SK-N-SH treated with all-trans-retinoic acid at 6 μM for 48 hours (cell line): ENCODE data around the gene AUTS2.
A peak's percentile ranks its signal among the peaks of the same experiment; 100 is the strongest.

Experiments
- ATAC-seq: fragments of 200-7000 bp; cut with Tn5 transposase; 3 replicates; pipeline ENCODE4 v1.9.1; 2020; ENCODE audit warnings: mild to moderate bottlenecking, moderate library complexity
- ARNTL ChIP-seq: fragments of 450-650 bp; formaldehyde crosslinking; IDR thresholded peaks from 2 replicates; pipeline ENCODE4 v1.5.0; 2020; ENCODE audit warnings: low read depth, mild to moderate bottlenecking, moderate library complexity, borderline replicate concordance
- BACH2 ChIP-seq: fragments of 250-450 bp; sonication (Bioruptor Pico); IDR thresholded peaks from 2 replicates; pipeline ENCODE4 v1.9.0; 2021; ENCODE audit warnings: mild to moderate bottlenecking, borderline replicate concordance
- CSDC2 ChIP-seq: fragments of 250-450 bp; sonication (Bioruptor Pico); IDR thresholded peaks from 2 replicates; pipeline ENCODE4 v1.5.0; 2020; ENCODE audit warnings: mild to moderate bottlenecking, moderate library complexity
- ESRRG ChIP-seq: fragments of 250-450 bp; sonication (Bioruptor Pico); IDR thresholded peaks from 2 replicates; pipeline ENCODE4 v1.6.1; 2021; ENCODE audit warnings: mild to moderate bottlenecking
- ISL1 ChIP-seq: fragments of 250-450 bp; sonication (Bioruptor Pico); IDR thresholded peaks from 2 replicates; pipeline ENCODE4 v2.1.2; 2022; ENCODE audit warnings: mild to moderate bottlenecking, moderate library complexity
- OSR1 ChIP-seq: fragments of 250-450 bp; sonication (Bioruptor Pico); IDR thresholded peaks from 2 replicates; pipeline ENCODE4 v1.8.0; 2022; ENCODE audit warnings: moderate library complexity, mild to moderate bottlenecking, inconsistent platforms
- PPARA ChIP-seq: fragments of 250-450 bp; sonication (Bioruptor Pico); IDR thresholded peaks from 2 replicates; pipeline ENCODE4 v1.5.0; 2020; ENCODE audit warnings: mild to moderate bottlenecking, borderline replicate concordance
- RARB ChIP-seq: fragments of 250-450 bp; sonication (Bioruptor Pico); IDR thresholded peaks from 2 replicates; pipeline ENCODE4 v1.8.0; 2021; ENCODE audit warnings: mild to moderate bottlenecking, moderate library complexity
- SNAI2 ChIP-seq: fragments of 250-450 bp; sonication (Bioruptor Pico); IDR thresholded peaks from 2 replicates; pipeline ENCODE4 v1.5.0; 2020; ENCODE audit warnings: mild to moderate bottlenecking, moderate library complexity
- TCF4 ChIP-seq: fragments of 250-450 bp; sonication (Bioruptor Pico); IDR thresholded peaks from 2 replicates; pipeline ENCODE4 v1.8.0; 2021; ENCODE audit warnings: mild to moderate bottlenecking, moderate library complexity, borderline replicate concordance
- TOX ChIP-seq: fragments of 250-450 bp; sonication (Bioruptor Pico); IDR thresholded peaks from 2 replicates; pipeline ENCODE4 v1.8.0; 2021; ENCODE audit warnings: mild to moderate bottlenecking, moderate library complexity, borderline replicate concordance
- ZC3H10 ChIP-seq: fragments of 250-450 bp; sonication (Bioruptor Pico); IDR thresholded peaks from 2 replicates; pipeline ENCODE4 v1.5.1; 2021; ENCODE audit warnings: mild to moderate bottlenecking, moderate library complexity
- ZFP3 ChIP-seq: fragments of 250-450 bp; sonication (Bioruptor Pico); IDR thresholded peaks from 2 replicates; pipeline ENCODE4 v1.5.0; 2020; ENCODE audit warnings: mild to moderate bottlenecking, moderate library complexity
- ZFP30 ChIP-seq: fragments of 450-650 bp; formaldehyde crosslinking; IDR thresholded peaks from 2 replicates; pipeline ENCODE4 v1.5.0; 2022; ENCODE audit warnings: mild to moderate bottlenecking, moderate library complexity
- ZNF565 ChIP-seq: fragments of 450-650 bp; formaldehyde crosslinking; conservative IDR thresholded peaks from 2 replicates; pipeline ENCODE4 v1.5.0; 2020; ENCODE audit warnings: low read depth, mild to moderate bottlenecking, moderate library complexity
- ZNF70 ChIP-seq: fragments of 450-650 bp; formaldehyde crosslinking; IDR thresholded peaks from 2 replicates; pipeline ENCODE4 v1.5.0; 2020; ENCODE audit warnings: mild to moderate bottlenecking, moderate library complexity
- ZNF8 ChIP-seq: fragments of 450-650 bp; formaldehyde crosslinking; IDR thresholded peaks from 2 replicates; pipeline ENCODE4 v1.5.0; 2020; ENCODE audit warnings: mild to moderate bottlenecking, moderate library complexity
- TF ChIP-seq, protein P1 (sequence below): fragments of 250-450 bp; sonication (Bioruptor Pico); IDR thresholded peaks from 2 replicates; pipeline ENCODE4 v1.5.1; 2020; ENCODE audit warnings: low read depth, mild to moderate bottlenecking, moderate library complexity
- TF ChIP-seq, protein P2 (sequence below): fragments of 250-450 bp; sonication (Bioruptor Pico); IDR thresholded peaks from 2 replicates; pipeline ENCODE4 v1.8.0; 2021; ENCODE audit warnings: low read depth, mild to moderate bottlenecking, moderate library complexity, borderline replicate concordance
- TF ChIP-seq, protein P3 (sequence below): fragments of 250-450 bp; sonication (Bioruptor Pico); IDR thresholded peaks from 2 replicates; pipeline ENCODE4 v1.5.0; 2020; ENCODE audit warnings: mild to moderate bottlenecking, moderate library complexity
- TF ChIP-seq, protein P4 (sequence below): fragments of 250-450 bp; sonication (Bioruptor Pico); IDR thresholded peaks from 2 replicates; pipeline ENCODE4 v1.5.1; 2021; ENCODE audit warnings: mild to moderate bottlenecking, moderate library complexity

Gene AUTS2

DNA sequence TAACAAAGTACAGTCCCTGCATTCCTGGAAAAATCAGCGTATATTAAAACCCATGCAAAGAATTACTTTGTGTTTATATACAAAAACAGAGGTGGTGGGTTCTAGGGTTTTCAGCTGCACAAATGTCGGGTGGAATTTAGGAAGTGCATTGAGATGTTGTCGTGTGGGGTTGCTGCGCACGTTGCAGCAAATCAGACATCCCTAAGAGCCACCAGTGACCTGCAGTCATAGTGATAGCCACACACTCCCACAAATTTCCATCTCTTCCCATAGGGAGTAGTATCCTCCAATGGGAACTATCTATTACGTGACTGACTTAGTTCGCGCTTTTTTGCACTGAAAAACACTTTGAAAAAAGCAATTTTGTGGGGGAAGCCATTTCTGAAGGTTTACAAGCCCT lies 1158.5 kb downstream of the AUTS2 start:
- ATAC-seq: no peak
- TF ChIP-seq PPARA (CRISPR knock-in tag): no peak

DNA sequence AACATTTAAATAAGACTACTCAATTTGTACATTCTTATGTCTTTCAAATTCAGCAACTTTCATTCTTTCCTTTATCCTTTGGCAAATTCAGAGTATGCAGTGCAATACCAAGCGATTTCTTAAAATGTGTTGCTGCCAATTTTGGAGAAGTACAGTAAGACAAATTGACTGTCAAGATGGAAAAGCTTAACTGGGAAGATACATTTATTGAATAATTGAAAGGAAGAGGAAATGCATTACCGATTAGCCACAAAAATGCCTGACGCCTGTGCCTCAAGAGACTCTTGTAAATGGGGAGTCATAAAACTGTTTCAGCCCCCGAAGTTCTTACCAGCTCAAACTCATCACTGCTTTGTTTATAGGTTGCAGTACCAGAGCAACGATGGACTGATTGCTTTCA lies 1160.4 kb downstream of the AUTS2 start:
- no peak for TF ChIP-seq BACH2 (CRISPR knock-in tag)
- no peak for TF ChIP-seq CSDC2
- TF ChIP-seq ISL1 (CRISPR knock-in tag): no peak
- TF ChIP-seq, protein P1, sequence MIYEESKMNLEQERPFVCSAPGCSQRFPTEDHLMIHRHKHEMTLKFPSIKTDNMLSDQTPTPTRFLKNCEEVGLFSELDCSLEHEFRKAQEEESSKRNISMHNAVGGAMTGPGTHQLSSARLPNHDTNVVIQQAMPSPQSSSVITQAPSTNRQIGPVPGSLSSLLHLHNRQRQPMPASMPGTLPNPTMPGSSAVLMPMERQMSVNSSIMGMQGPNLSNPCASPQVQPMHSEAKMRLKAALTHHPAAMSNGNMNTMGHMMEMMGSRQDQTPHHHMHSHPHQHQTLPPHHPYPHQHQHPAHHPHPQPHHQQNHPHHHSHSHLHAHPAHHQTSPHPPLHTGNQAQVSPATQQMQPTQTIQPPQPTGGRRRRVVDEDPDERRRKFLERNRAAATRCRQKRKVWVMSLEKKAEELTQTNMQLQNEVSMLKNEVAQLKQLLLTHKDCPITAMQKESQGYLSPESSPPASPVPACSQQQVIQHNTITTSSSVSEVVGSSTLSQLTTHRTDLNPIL (CRISPR knock-in tag): no peak
- TF ChIP-seq TCF4 (CRISPR knock-in tag): no peak
- TF ChIP-seq, protein P2, sequence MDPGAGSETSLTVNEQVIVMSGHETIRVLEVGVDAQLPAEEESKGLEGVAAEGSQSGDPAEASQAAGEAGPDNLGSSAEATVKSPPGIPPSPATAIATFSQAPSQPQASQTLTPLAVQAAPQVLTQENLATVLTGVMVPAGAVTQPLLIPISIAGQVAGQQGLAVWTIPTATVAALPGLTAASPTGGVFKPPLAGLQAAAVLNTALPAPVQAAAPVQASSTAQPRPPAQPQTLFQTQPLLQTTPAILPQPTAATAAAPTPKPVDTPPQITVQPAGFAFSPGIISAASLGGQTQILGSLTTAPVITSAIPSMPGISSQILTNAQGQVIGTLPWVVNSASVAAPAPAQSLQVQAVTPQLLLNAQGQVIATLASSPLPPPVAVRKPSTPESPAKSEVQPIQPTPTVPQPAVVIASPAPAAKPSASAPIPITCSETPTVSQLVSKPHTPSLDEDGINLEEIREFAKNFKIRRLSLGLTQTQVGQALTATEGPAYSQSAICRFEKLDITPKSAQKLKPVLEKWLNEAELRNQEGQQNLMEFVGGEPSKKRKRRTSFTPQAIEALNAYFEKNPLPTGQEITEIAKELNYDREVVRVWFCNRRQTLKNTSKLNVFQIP: no peak
- no peak for TF ChIP-seq RARB (CRISPR knock-in tag)
- ATAC-seq: peak; percentile 35; the same call in 2 of the 3 replicates

DNA sequence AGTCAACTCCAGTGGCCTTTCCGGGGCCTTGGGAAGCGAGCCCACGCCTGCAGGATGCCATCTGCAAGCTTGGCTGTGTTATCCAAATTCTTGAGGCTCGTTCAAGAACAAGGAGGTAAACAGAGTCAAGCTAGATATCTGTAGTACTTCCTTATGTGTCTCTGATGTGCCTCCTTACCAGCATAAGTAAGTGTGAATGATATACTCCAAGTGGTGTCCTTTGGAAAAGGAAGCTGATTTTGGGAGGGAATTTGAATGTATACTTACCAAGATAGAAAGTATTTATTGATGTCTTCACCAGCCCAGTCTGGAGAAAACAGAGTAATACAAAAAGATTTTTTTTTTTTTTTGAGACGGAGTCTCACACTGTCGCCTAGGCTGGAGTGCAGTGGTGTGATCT lies 1161.4 kb downstream of the AUTS2 start:
- ATAC-seq: no peak
- TF ChIP-seq, protein P3, sequence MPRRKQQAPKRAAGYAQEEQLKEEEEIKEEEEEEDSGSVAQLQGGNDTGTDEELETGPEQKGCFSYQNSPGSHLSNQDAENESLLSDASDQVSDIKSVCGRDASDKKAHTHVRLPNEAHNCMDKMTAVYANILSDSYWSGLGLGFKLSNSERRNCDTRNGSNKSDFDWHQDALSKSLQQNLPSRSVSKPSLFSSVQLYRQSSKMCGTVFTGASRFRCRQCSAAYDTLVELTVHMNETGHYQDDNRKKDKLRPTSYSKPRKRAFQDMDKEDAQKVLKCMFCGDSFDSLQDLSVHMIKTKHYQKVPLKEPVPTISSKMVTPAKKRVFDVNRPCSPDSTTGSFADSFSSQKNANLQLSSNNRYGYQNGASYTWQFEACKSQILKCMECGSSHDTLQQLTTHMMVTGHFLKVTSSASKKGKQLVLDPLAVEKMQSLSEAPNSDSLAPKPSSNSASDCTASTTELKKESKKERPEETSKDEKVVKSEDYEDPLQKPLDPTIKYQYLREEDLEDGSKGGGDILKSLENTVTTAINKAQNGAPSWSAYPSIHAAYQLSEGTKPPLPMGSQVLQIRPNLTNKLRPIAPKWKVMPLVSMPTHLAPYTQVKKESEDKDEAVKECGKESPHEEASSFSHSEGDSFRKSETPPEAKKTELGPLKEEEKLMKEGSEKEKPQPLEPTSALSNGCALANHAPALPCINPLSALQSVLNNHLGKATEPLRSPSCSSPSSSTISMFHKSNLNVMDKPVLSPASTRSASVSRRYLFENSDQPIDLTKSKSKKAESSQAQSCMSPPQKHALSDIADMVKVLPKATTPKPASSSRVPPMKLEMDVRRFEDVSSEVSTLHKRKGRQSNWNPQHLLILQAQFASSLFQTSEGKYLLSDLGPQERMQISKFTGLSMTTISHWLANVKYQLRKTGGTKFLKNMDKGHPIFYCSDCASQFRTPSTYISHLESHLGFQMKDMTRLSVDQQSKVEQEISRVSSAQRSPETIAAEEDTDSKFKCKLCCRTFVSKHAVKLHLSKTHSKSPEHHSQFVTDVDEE (CRISPR knock-in tag): no peak
- TF ChIP-seq CSDC2 (no peak), ZFP3 (CRISPR knock-in tag) (no peak), ESRRG (no peak), ZC3H10 (no peak), ZNF70 (CRISPR knock-in tag) (no peak), ZFP30 (CRISPR knock-in tag) (no peak), PPARA (CRISPR knock-in tag) (no peak), RARB (CRISPR knock-in tag) (no peak), ZNF8 (CRISPR knock-in tag) (no peak), ZNF565 (no peak), SNAI2 (CRISPR knock-in tag) (no peak), ARNTL (CRISPR knock-in tag) (no peak), TOX (CRISPR knock-in tag) (no peak)
- TF ChIP-seq, protein P4, sequence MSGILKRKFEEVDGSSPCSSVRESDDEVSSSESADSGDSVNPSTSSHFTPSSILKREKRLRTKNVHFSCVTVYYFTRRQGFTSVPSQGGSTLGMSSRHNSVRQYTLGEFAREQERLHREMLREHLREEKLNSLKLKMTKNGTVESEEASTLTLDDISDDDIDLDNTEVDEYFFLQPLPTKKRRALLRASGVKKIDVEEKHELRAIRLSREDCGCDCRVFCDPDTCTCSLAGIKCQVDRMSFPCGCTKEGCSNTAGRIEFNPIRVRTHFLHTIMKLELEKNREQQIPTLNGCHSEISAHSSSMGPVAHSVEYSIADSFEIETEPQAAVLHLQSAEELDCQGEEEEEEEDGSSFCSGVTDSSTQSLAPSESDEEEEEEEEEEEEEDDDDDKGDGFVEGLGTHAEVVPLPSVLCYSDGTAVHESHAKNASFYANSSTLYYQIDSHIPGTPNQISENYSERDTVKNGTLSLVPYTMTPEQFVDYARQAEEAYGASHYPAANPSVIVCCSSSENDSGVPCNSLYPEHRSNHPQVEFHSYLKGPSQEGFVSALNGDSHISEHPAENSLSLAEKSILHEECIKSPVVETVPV (CRISPR knock-in tag): no peak
- TF ChIP-seq, protein P2: no peak

DNA sequence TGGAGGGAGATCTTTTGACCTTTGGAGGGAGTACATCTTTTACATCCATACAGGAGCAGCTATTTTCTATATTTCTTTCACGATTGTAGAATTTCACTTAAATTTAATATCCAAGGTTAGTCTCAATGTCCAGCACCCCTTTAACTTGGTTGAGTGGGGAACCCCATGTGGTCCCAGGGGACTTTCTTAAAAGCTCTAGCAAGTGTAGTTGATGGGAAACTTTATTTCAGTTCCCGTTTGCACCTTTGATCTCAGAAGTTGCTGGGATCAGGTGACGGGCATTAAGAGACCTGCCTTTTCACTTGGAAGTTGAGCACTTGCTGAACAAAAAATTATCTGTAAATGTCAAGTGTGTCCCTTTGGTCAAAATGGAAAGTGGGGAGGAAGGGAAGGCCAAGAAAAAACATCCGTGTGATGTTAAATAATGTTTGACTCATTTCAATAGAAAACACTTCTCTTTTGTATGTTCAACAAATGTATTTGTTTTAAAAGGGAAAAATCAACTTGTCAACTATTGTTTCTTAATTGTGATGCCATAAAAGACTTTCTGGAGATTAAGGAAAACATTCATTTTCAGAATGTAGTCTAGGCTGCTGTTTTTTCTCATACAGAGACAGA lies 1163.5 kb downstream of the AUTS2 start:
- TF ChIP-seq OSR1 (CRISPR knock-in tag) (no peak), CSDC2 (no peak), TCF4 (CRISPR knock-in tag) (no peak), ESRRG (no peak), ZFP3 (CRISPR knock-in tag) (no peak), TOX (CRISPR knock-in tag) (no peak), ZFP30 (CRISPR knock-in tag) (no peak), SNAI2 (CRISPR knock-in tag) (no peak), PPARA (CRISPR knock-in tag) (no peak)
- TF ChIP-seq, protein P2: no peak
- TF ChIP-seq, protein P4 (CRISPR knock-in tag): no peak
- TF ChIP-seq, all 23 proteins: peak for 0
- ATAC-seq: no peak
